ENCODE data around the gene MMEL1.

DNA sequence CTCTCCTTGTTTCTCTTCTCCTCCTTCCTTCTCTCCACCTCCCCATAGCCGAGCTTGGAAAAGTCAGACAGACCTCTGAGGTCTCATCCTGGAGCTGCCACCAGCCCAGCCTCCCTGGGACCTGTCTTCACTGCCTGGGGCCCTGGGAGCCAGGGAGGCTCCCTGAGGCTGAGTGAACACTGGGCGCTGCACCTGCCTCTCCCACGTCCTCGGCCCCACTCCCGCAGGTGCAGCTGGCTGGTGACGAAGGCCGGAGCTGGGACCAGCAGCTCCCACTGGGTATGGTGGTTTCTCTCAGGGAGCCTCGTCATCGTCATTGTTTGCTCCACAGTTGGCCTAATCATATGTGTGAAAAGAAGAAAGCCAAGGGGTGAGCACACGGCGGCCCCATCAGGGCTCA is 71.4 kb downstream of the MMEL1 start:
- no peak for TF ChIP-seq EZH2phosphoT487 (IDR thresholded peaks at IDR 0.05; ENCODE audit: borderline replicate concordance, low read length)
- TF ChIP-seq, protein P1, sequence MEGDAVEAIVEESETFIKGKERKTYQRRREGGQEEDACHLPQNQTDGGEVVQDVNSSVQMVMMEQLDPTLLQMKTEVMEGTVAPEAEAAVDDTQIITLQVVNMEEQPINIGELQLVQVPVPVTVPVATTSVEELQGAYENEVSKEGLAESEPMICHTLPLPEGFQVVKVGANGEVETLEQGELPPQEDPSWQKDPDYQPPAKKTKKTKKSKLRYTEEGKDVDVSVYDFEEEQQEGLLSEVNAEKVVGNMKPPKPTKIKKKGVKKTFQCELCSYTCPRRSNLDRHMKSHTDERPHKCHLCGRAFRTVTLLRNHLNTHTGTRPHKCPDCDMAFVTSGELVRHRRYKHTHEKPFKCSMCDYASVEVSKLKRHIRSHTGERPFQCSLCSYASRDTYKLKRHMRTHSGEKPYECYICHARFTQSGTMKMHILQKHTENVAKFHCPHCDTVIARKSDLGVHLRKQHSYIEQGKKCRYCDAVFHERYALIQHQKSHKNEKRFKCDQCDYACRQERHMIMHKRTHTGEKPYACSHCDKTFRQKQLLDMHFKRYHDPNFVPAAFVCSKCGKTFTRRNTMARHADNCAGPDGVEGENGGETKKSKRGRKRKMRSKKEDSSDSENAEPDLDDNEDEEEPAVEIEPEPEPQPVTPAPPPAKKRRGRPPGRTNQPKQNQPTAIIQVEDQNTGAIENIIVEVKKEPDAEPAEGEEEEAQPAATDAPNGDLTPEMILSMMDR (conservative IDR thresholded peaks at IDR 0.05; ENCODE audit: low read depth, low read length) = no peak
